ENCODE measurements around the gene NUDT8.

Gene NUDT8

GRCh38 chr11:67642173-67643120, 12.7 kb upstream of the NUDT8 start:
- no peak for DNase-seq
- no peak overlapping the region for H3K4me3 ChIP-seq (ENCODE audit: low read depth, low read length)
- TF ChIP-seq CTCF (IDR thresholded peaks at IDR 0.05; ENCODE audit: low read depth, low read length), result no peak
- H3K4me1 ChIP-seq, result no peaks in the 10 kb centered on the region
- H3K36me3 ChIP-seq, result no peaks in the 10 kb centered on the region
- H3K9me3 ChIP-seq, result no peaks in the 10 kb centered on the region
- peaks cover 7% of the 10 kb centered on the region for H3K27me3 ChIP-seq

GRCh38 chr11:67641338-67642172, 11.8 kb upstream of the NUDT8 start:
- DNase-seq, result no peak
- H3K27me3 ChIP-seq, result peaks cover under 1% of the 10 kb centered on the region

GRCh38 chr11:67640758-67641337, 11.1 kb upstream of the NUDT8 start:
- Histone ChIP-seq H3K4me3 (ENCODE audit: low read depth, low read length) (no peak overlapping the region), H3K9me3 (no peaks in the 10 kb centered on the region; the same call in 1 of the 2 replicates), H3K4me1 (no peaks in the 10 kb centered on the region), H3K27me3 (no peaks in the 10 kb centered on the region; the same call in none of the 2 replicates), H3K36me3 (no peaks in the 10 kb centered on the region)
- DNase-seq, result no peak
- TF ChIP-seq CTCF (IDR thresholded peaks at IDR 0.05; ENCODE audit: low read depth, low read length), result no peak

More at GRCh38 chr11:67641338-67642172, 11.8 kb upstream of the NUDT8 start:
- Histone ChIP-seq H3K4me1 (no peaks in the 10 kb centered on the region), H3K4me3 (ENCODE audit: low read depth, low read length) (no peak overlapping the region), H3K36me3 (no peaks in the 10 kb centered on the region), H3K9me3 (no peaks in the 10 kb centered on the region; the same call in 1 of the 2 replicates)
- TF ChIP-seq CTCF (IDR thresholded peaks at IDR 0.05; ENCODE audit: low read depth, low read length), result no peak

GRCh38 chr11:67640021-67640757, 10.5 kb upstream of the NUDT8 start:
- H3K36me3 ChIP-seq, result no peaks in the 10 kb centered on the region

More at GRCh38 chr11:67640021-67640757, 10.5 kb upstream of the NUDT8 start:
- DNase-seq, result peak; percentile 77
- H3K4me3 ChIP-seq (ENCODE audit: low read depth, low read length), result no peak overlapping the region
- peak; percentile 67 for TF ChIP-seq CTCF (IDR thresholded peaks at IDR 0.05; ENCODE audit: low read depth, low read length)
- H3K9me3 ChIP-seq, result no peaks in the 10 kb centered on the region; the same call in 1 of the 2 replicates
- H3K4me1 ChIP-seq, result no peaks in the 10 kb centered on the region
- H3K27me3 ChIP-seq, result no peaks in the 10 kb centered on the region; the same call in 1 of the 2 replicates
